Occipital lobe (tissue), 2 donors: ENCODE measurements around the gene TC2N. TPM values are rescaled to one million over a fixed set of nuclear protein-coding genes. Genes with fewer than 3 reads are reported as not detected.
"Not testable (repeated sequence)": the region's sequence is repeated elsewhere in the genome, so short reads cannot be mapped to it uniquely, and the experiment has no call there.

Experiments
- DNase-seq: peaks from one replicate; lab custom pipeline; 2025; lab: John Stamatoyannopoulos, UW
- total RNA-seq: library from RNA; depleted of rRNA; stranded (reverse); fragments of >200 nt; gene quantifications from one replicate; pipeline ENCODE4 v1.2.3, GENCODE V29; 2014

The TC2N gene
- total RNA-seq, 1 donor from 2014 or later: 22.8 TPM

DNA sequence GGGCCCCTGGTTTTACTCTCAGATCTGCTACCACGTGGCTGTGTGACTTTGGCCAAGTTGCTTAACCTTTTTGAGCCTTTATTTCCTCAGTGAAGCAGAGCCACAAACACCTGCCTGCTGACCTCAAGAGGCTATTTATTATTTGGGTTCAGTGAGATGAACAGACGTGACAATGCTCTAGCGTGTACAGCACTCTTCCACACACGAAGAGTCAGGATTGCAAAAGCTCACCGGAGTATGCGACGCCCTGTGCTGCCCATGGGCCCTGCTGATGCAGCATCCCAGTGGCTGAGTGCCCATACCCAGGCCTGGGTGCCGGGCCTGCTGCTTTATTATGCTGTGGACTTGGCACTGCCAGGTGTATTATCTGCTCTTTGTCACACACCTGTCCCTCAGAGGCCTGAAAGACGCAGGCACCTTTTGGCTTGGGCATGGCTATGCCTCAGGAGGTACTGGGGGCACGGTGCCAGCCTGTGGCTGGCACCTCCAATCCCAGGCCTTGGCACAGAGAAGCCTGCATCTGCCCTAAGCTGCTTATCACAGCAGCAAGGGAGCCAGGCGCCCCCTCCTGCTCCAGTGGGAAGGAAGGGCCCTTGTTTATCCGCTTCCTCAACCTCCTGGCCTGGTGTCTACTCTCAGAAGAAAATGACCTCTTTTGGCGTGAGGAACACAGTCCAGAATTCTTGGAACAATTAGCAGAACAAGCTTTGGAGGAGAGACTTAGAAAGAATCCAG is 22.3 kb upstream of the TC2N start:
- DNase-seq: no peak

- DNase-seq: no peak
Observed at GRCh38 chr14:91888641-91889476, 21.5 kb upstream of the TC2N start.

DNA sequence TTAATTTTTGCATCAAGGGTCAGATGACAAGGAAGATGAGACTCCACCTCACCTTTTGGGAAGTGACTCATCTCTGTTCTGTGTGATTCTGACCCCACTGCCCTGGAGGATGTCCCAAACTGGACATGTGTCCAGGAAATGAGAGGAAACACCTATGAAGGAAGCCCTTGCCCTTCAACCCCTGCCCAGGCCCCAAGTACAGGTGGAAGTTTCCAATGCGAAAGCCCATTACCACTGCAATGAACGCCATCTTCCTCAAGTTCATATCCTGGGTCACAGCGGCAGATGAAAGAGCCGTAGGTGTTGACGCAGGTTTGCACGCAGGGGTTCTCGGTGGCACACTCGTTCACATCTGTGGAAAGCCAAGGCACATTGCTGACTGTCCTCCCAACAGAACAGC is 19.6 kb upstream of the TC2N start:
- no peak for DNase-seq

GRCh38 chr14:91885839-91886238 is 18.5 kb upstream of the TC2N start:
- no peak for DNase-seq

GRCh38 chr14:91885113-91885712 is 17.9 kb upstream of the TC2N start:
- DNase-seq: no peak

DNA sequence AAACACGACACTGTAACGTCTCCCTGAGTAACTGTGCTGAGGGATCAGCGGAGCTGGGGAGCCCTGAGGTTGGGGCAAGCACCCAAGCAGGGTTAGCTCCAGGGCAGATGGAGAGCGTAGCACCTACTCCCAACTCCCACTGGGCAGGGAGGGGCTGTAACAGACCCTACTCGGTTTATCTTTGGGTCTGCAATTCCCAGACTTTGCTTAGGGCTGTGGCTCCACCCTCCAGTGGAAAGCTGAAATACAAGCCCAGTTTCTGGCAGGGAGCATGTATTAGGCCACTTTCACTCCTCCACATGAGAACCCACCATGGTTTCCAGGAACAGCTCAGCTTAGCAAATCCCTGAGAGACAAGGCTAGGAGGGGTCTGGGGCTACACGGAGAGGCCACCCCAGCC is 17.3 kb upstream of the TC2N start:
- no peak for DNase-seq

- DNase-seq: no peak
Observed at GRCh38 chr14:91883753-91884152, 16.4 kb upstream of the TC2N start.

DNA sequence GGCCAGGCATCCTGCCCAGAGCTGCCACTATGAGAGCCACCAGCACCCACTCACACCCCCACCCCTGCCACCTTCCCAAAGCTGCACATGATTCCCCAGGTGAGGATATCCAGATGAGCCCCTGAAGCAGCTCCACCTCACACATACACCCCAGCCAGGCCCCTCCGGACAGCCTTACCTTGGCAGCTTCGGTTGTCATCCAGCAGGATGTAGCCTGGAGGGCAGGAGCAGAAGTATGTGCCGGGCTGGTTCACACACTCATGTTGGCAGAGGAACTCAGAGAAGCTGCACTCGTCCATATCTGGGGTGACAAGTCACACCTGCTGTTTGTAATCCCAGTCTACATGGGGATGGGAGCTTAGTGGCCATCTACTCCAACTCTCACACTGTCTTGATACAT is 15.4 kb upstream of the TC2N start:
- DNase-seq: no peak

DNA sequence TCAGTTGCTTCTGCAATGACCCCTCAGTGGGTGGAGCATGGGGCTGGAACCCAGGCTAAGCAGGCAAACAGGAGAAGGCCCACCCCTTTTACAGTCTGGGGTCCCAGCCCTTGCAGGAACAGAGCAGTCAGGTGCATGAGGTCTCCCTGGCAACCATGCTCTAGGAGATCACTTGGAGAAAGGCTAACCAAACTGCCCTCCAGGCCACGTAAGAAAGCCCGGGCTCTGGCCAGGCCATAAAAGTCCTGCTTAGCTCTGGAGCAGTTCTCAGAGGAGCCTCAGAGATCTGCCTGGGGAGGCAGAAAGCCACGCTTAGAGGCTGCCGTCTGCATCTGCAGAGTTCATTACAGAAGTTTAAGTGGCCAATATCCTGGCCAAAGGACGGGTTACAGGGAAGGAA is 15.0 kb upstream of the TC2N start:
- no peak for DNase-seq

GRCh38 chr14:91879196-91879595 is 11.9 kb upstream of the TC2N start:
- no peak for DNase-seq

DNA sequence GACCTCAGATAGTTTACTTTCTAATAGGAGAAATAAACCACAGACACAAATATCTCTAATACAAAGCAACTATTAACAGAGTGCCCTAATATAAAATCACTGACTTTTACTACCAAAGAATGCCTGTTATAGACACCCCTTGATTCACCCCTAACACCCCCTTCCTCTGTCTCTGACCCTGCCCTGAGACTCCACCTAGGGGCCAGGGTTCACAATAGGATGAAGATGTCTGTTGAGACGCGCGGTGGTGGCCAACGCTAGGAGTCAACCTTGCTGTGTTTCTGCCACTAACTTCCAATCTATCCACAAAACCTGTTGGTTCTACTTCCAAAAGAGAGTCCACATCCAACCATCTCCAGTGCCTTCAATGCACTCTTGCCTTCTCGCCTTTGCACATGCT is 10.9 kb upstream of the TC2N start:
- DNase-seq: no peak

DNA sequence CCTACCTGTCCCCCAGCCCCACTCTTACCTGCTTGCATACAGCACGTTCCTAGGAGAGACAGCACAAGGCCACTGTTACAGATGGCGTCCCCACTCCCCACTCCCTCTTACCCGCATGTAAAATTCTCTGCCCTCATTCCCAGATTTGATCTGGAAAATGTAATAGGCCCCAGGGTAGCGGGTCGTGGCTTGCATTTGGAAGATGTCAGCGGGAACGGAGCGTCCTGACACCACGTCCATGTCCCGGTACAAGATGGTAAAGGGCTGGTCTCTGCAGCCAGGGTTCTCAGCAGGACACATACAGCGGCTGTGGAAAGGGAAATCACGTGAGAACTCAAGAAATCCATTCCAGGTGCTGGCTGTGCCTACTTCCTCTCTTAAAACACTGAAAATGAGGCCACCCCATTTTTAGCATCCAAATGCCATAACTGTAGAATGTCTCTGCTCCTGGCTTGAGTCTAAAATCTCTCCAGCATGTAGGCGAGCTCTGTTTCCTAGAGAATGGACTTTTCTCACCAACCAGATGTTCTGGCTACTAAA is 10.1 kb upstream of the TC2N start:
- no peak for DNase-seq

DNA sequence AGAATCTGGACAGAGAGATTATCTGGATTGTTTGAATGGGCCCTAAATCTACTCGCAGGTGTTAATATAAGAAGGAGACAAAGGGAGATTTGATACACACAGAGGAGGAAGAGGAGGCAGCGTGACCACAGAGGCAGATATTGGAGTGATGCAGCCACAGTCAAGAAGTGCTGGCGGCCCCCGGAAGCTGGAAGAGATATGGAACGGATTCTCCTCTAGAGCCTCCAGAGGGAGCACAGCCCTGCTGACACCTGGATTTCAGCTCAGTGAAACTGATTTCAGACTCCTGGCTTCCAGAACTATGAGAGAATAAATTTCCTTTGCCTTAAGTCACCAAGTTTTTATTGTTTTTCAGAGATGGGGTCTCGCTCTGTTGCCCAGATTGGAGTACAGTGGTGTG is 9.2 kb upstream of the TC2N start:
- DNase-seq: no peak

- no peak for DNase-seq
Observed at GRCh38 chr14:91875525-91876286, 8.4 kb upstream of the TC2N start.

- DNase-seq: no peak
Observed at GRCh38 chr14:91873471-91874415, 6.4 kb upstream of the TC2N start.

DNA sequence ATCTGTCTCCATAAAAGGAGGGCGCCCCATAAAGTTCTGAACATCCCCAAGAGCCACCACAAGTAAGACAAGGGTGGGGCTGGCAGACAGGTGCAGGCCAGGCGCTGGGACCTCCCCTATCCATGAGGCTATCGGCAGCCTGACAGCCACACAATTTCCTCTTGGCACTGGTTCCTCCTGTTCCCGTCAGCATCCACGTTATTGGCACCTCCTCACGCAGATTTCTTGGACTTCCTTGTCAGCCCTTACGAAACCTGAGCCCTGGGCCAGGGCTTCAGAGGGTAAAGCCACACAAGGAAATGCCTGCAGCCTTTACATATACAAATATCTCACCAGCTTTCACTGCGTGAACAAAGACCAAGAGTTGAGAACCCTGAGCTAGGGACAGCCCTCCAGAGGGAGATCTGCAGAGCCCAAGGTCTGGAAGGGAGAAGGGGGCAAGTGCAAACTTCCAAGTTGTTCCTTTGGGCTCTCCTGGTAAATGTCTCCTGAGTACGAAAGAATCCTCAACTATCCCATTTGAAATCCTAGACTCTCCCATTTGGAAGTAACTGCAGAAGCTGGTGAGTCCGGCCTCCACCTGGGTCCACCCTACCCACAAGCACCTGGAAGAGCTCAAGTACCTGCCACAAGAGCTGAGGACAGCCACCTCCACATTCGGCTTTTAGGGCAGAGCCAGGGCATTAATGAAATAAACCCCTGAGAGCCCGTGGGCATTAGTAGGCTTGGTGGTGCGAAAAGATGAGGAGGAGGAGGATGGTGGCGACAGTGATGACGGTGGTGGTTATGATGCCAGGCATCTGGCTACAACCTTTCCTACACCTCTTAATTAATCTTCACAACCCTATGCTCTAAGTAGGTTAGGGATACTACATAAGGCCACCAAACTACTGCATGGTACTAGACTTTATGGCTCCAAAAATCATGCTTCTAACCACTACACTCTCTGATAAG is 5.5 kb upstream of the TC2N start:
- DNase-seq: no peak

GRCh38 chr14:91872011-91872501 is 4.7 kb upstream of the TC2N start:
- DNase-seq: no peak

GRCh38 chr14:91871401-91871800 is 4.1 kb upstream of the TC2N start:
- DNase-seq: not testable (repeated sequence)

DNA sequence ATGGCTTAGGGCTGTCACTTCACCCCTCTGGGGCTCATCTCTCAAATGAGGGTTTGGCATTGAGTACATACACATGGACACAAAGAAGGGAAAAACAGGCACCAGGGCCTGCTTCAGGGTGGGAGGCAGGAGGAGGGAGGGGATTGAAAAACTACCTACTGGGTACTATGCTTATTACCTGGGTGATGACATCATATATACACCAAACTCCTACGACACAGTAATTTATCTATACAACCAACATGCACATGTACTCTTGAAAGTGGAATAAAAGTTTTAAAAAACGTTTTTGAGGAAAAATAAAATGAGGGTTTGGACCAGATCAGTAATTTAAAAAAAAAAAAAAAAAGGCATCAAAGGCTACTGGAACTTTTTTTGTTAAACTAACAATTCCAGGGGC is 3.6 kb upstream of the TC2N start:
- no peak for DNase-seq
